Calu3 (cell line): ENCODE results near the gene NR1H2. TPM values are rescaled to one million over a fixed set of nuclear protein-coding genes. Genes with fewer than 3 reads are reported as not detected.

Experiments
- BruUV-seq: library from RNA; stranded (reverse); fragments of 400-500 nt; replicated peaks from 2 replicates; lab custom pipeline; 2021; lab: Mats Ljungman, UMichigan
- CTCF ChIA-PET: fragments of 300-600 bp; sonication (Branson Sonifier 250); formaldehyde crosslinking; loops from one replicate; lab custom pipeline; 2022; ENCODE audit warnings: antibody characterized with exemption; lab: Charles Lee
- DNase-seq: peaks from one replicate; pipeline ENCODE4 v3.0.0; 2022
- H3K27ac Mint-ChIP-seq: one replicate; pipeline ENCODE4 v1.8.0; 2022; ENCODE audit warnings: mixed read lengths; ENCODE audit not compliant: unreplicated experiment
- H3K27me3 Mint-ChIP-seq: one replicate; pipeline ENCODE4 v1.8.0; 2022; ENCODE audit warnings: mixed read lengths; ENCODE audit not compliant: unreplicated experiment
- H3K36me3 Mint-ChIP-seq: one replicate; pipeline ENCODE4 v1.8.0; 2022; ENCODE audit warnings: mild to moderate bottlenecking, moderate library complexity, mixed read lengths; ENCODE audit not compliant: insufficient read depth, unreplicated experiment
- H3K4me1 Mint-ChIP-seq: one replicate; pipeline ENCODE4 v1.8.0; 2022; ENCODE audit warnings: mild to moderate bottlenecking, low read depth, mixed read lengths; ENCODE audit not compliant: unreplicated experiment
- H3K4me3 Mint-ChIP-seq: one replicate; pipeline ENCODE4 v1.8.0; 2022; ENCODE audit warnings: mild to moderate bottlenecking, low read depth, moderate library complexity, mixed read lengths; ENCODE audit not compliant: unreplicated experiment
- H3K9me3 Mint-ChIP-seq: one replicate; pipeline ENCODE4 v1.8.0; 2022; ENCODE audit warnings: low read depth, mixed read lengths; ENCODE audit not compliant: unreplicated experiment
- intact Hi-C: fragments of 100-400 bp; cut with micrococcal nuclease; formaldehyde crosslinking; loops from one replicate; pipeline ENCODE4 v1.10.0; 2022; ENCODE audit not compliant: unreplicated experiment
- total RNA-seq: library from RNA; stranded (reverse); gene quantifications from 2 replicates; pipeline ENCODE4 v1.2.3, GENCODE V29; 2022
- TF ChIP-seq, protein P1 (sequence below): fragments of 200-600 bp; IDR thresholded peaks from one replicate; pipeline ENCODE4 v1.8.0; 2022; ENCODE audit warnings: antibody characterized with exemption; ENCODE audit not compliant: unreplicated experiment

The NR1H2 gene
- total RNA-seq, 1 experiment from 2014 or later, result 77.5 TPM

DNA sequence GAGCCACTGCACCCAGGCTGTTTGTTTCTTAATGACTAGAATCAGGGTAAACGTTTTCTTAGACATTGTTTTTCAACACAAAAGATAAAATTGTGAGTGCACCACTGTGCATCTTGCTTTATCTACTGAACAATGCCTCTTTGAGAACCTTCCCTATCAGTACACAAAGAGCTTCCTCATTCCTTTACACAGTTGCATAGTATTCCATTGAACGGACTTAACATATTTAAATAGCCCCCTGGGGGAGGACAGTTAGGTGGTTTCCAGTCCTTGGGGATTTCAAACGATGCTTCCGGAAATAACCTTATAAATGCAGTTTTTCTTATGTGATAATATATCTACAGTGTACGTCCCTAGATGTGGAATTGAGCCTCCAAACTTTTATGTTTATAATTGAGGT, 16.5 kb downstream of the NR1H2 start:
- BruUV-seq, result no TSS peak
- Mint-ChIP-seq H3K4me1 (no peaks in the 10 kb centered on the region), H3K4me3 (no peak overlapping the region), H3K36me3 (peaks cover 1% of the 10 kb centered on the region), H3K27ac (no peak overlapping the region), H3K27me3 (no peaks in the 10 kb centered on the region), H3K9me3 (no peaks in the 10 kb centered on the region)
- CTCF ChIA-PET, result no interaction called here
- TF ChIP-seq, protein P1, sequence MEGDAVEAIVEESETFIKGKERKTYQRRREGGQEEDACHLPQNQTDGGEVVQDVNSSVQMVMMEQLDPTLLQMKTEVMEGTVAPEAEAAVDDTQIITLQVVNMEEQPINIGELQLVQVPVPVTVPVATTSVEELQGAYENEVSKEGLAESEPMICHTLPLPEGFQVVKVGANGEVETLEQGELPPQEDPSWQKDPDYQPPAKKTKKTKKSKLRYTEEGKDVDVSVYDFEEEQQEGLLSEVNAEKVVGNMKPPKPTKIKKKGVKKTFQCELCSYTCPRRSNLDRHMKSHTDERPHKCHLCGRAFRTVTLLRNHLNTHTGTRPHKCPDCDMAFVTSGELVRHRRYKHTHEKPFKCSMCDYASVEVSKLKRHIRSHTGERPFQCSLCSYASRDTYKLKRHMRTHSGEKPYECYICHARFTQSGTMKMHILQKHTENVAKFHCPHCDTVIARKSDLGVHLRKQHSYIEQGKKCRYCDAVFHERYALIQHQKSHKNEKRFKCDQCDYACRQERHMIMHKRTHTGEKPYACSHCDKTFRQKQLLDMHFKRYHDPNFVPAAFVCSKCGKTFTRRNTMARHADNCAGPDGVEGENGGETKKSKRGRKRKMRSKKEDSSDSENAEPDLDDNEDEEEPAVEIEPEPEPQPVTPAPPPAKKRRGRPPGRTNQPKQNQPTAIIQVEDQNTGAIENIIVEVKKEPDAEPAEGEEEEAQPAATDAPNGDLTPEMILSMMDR, result no peak
- DNase-seq, result no peak
- intact Hi-C loops, result no loop called here

DNA sequence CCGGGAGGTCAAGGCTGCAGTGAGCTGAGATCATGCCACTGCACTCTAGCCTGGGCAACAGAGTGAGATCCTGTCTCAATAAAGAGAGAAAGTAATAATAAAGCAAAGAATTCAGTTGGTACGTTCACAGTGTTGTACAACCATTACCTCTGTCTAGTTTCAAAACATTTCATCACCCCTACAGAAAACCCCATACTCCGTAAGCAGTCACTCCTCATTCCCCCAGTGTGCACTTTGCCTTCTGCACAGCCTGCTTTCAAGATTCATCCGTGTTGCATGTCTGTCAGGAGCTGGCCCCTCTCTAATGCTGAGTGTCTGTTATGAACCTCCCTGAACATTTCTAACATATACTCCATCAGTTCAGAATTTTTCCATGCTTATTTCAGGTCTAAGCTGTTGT, 17.3 kb downstream of the NR1H2 start:
- no peak for DNase-seq
- H3K36me3 Mint-ChIP-seq, result no peaks in the 10 kb centered on the region
- H3K9me3 Mint-ChIP-seq, result no peaks in the 10 kb centered on the region
- H3K27me3 Mint-ChIP-seq, result no peaks in the 10 kb centered on the region
- TF ChIP-seq, protein P1, result no peak
- no peak overlapping the region for H3K4me3 Mint-ChIP-seq
- intact Hi-C loops, result no loop called here
- no peak overlapping the region for H3K27ac Mint-ChIP-seq
- CTCF ChIA-PET, result interaction anchor here (0.5 kb wide), 1 partner anchor 162 kb away, joined by 6 read pairs; no protein-coding TSS in a partner anchor
- no TSS peak for BruUV-seq
- no peaks in the 10 kb centered on the region for H3K4me1 Mint-ChIP-seq

DNA sequence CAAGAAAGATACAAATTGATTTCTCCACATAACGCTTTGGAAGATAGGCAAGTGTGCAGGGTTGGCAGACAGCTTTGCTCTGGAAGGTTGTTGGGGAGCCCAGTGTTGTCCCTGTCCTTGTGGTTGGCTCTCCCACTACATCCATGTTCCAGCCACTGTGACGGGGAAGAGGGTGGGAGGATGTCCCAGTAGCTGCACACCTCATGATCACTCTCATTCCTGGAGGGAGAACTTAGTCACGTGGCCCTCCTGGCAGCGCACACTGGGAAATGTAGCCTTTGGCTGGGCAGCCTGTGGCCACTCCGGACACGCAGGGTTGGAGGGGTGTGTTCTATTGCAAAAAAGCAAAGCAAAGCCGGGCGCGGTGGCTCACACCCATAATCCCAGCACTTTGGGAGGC, 17.8 kb downstream of the NR1H2 start:
- Mint-ChIP-seq H3K9me3 (no peaks in the 10 kb centered on the region), H3K4me1 (no peaks in the 10 kb centered on the region), H3K27ac (no peak overlapping the region), H3K36me3 (no peaks in the 10 kb centered on the region), H3K27me3 (no peaks in the 10 kb centered on the region), H3K4me3 (no peak overlapping the region)
- intact Hi-C loops, result no loop called here
- no peak for DNase-seq
- CTCF ChIA-PET, result no interaction called here
- BruUV-seq, result no TSS peak
- TF ChIP-seq, protein P1, result no peak

DNA sequence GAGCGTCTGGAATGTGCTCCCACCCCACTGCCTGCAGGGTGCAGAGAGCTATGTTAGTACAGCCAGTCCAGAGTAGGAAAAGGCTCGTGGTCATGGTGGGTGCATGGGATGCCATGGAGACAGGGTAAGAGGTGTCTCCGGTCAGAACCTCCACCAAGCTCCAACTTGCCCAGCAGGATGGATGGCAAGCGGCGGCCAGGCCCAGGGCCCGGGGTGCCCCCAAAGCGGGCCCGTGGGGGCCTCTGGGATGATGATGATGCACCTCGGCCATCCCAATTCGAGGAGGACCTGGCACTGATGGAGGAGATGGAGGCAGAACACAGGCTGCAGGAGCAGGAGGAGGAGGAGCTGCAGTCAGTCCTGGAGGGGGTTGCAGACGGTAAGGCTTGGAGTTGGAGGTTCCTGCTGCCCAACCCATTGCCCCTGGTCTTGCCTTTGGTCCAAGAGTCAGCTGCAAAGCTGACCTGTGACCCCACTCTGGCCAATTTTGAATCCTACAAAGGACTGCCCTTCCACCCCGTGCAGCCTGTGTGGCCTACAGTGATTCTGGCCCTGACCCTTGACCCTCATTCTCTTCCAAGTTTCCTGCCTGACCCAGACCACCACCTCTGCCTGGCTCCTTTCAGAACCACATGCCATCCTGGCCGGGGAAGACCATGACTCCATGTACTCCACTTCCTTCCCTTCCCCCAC, 22.6 kb downstream of the NR1H2 start:
- CTCF ChIA-PET, result interaction anchor here (0.7 kb wide), 1 partner anchor 17 kb away, joined by 3 read pairs; no protein-coding TSS in a partner anchor
- intact Hi-C loops, result no loop called here
- TF ChIP-seq, protein P1, result no peak
- Mint-ChIP-seq H3K4me3 (no peak overlapping the region), H3K27me3 (no peaks in the 10 kb centered on the region), H3K4me1 (no peaks in the 10 kb centered on the region), H3K27ac (no peak overlapping the region), H3K36me3 (peaks cover 14% of the 10 kb centered on the region), H3K9me3 (no peaks in the 10 kb centered on the region)
- no TSS peak for BruUV-seq
- DNase-seq, result no peak
